ENCODE results near the gene PPIL1.
"Not testable (repeated sequence)": the region's sequence is repeated elsewhere in the genome, so short reads cannot be mapped to it uniquely, and the experiment has no call there.

The PPIL1 gene

GRCh38 chr6:36906539-36907325, 32.1 kb upstream of the PPIL1 start:
- H3K9me3 Mint-ChIP-seq = no peaks in the 10 kb centered on the region
- H3K4me1 Mint-ChIP-seq = peaks cover 45% of the 10 kb centered on the region
- CTCF ChIA-PET = interaction anchor here (0.8 to 4.7 kb wide), 5 partner anchors 17 to 112 kb away, joined by 3 to 15 read pairs (median 4); partner anchors contain the start of gene C6orf89
- H3K4me3 Mint-ChIP-seq = no peak overlapping the region
- H3K36me3 Mint-ChIP-seq = peaks cover 57% of the 10 kb centered on the region
- no peaks in the 10 kb centered on the region for H3K27me3 Mint-ChIP-seq
- DNase-seq = no peak
- H3K27ac Mint-ChIP-seq = no peak overlapping the region

DNA sequence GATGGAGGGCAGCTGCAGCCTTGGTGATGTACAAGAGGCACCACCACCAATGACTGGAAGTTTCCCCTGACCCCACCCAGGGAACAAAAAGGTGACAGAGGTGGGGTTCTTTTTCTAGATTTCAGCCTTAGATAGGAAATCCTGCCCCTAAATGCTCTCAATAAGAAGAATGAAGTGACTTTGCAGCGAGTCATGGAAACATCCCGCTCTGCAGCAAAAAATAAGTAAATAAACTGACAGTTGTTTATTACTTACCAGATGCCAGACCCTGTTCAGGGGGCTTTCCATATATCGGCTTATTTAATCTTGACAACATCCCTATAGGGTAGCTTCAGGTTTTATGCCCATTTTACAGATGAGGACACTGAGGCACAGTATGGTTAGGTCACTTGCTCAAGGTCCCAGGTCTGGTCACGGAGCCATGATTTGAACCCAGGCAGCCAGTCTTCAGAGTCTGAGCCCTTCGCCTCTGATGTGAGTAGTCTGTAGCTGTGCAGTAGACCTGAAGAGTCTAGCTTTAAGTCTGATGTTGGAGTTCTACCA, 30.3 kb upstream of the PPIL1 start:
- Mint-ChIP-seq H3K27me3 (no peaks in the 10 kb centered on the region), H3K9me3 (no peaks in the 10 kb centered on the region), H3K27ac (no peak overlapping the region), H3K4me3 (no peak overlapping the region), H3K4me1 (peaks cover 34% of the 10 kb centered on the region), H3K36me3 (peaks cover 56% of the 10 kb centered on the region)
- CTCF ChIA-PET = interaction anchor here (0.9 to 1.1 kb wide), 2 partner anchors 25 to 113 kb away, joined by 3 to 4 read pairs; no protein-coding TSS in a partner anchor
- no peak for DNase-seq

GRCh38 chr6:36904114-36904513, 29.5 kb upstream of the PPIL1 start:
- no peak for DNase-seq
- H3K27me3 Mint-ChIP-seq = no peaks in the 10 kb centered on the region
- H3K27ac Mint-ChIP-seq = no peak overlapping the region
- H3K36me3 Mint-ChIP-seq = peaks cover 57% of the 10 kb centered on the region
- no peaks in the 10 kb centered on the region for H3K9me3 Mint-ChIP-seq
- H3K4me1 Mint-ChIP-seq = peaks cover 32% of the 10 kb centered on the region
- CTCF ChIA-PET = interaction anchor here (0.7 to 1.1 kb wide), 3 partner anchors 13 to 469 kb away, joined by 3 read pairs; no protein-coding TSS in a partner anchor
- H3K4me3 Mint-ChIP-seq = no peak overlapping the region

- CTCF ChIA-PET = interaction anchor here (1.5 to 6.5 kb wide), 3 partner anchors 9 to 119 kb away, joined by 5 to 42 read pairs (median 6); no protein-coding TSS in a partner anchor
- peaks cover 34% of the 10 kb centered on the region for H3K36me3 Mint-ChIP-seq
Observed at GRCh38 chr6:36897609-36898008, 23.0 kb upstream of the PPIL1 start.

GRCh38 chr6:36893976-36894932, 19.7 kb upstream of the PPIL1 start:
- no peaks in the 10 kb centered on the region for H3K9me3 Mint-ChIP-seq
- H3K4me1 Mint-ChIP-seq = peaks cover 3% of the 10 kb centered on the region
- H3K4me3 Mint-ChIP-seq = no peak overlapping the region
- H3K27ac Mint-ChIP-seq = no peak overlapping the region
- peaks cover 25% of the 10 kb centered on the region for H3K36me3 Mint-ChIP-seq
- no peaks in the 10 kb centered on the region for H3K27me3 Mint-ChIP-seq
- DNase-seq = no peak
- CTCF ChIA-PET = interaction anchor here (2.0 to 6.5 kb wide), 2 partner anchors 9 to 123 kb away, joined by 8 to 42 read pairs; partner anchors contain the start of gene C6orf89

More at GRCh38 chr6:36897609-36898008, 23.0 kb upstream of the PPIL1 start:
- peak; percentile 58 for DNase-seq
- no peaks in the 10 kb centered on the region for H3K27me3 Mint-ChIP-seq
- no peaks in the 10 kb centered on the region for H3K9me3 Mint-ChIP-seq
- no peak overlapping the region for H3K4me3 Mint-ChIP-seq
- no peak overlapping the region for H3K27ac Mint-ChIP-seq
- peaks cover 3% of the 10 kb centered on the region for H3K4me1 Mint-ChIP-seq

- DNase-seq, H3K9me3 Mint-ChIP-seq, H3K27me3 Mint-ChIP-seq, H3K4me3 Mint-ChIP-seq, H3K27ac Mint-ChIP-seq: not testable (repeated sequence)
- CTCF ChIA-PET = interaction anchor here (1.0 to 2.9 kb wide), 2 partner anchors 13 to 22 kb away, joined by 3 to 10 read pairs; no protein-coding TSS in a partner anchor
- Mint-ChIP-seq H3K4me1 (peaks cover 24% of the 10 kb centered on the region), H3K36me3 (peaks cover 25% of the 10 kb centered on the region)
Observed at GRCh38 chr6:36891153-36891552, 16.6 kb upstream of the PPIL1 start.

- Mint-ChIP-seq H3K36me3 (peaks cover 18% of the 10 kb centered on the region), H3K4me1 (peaks cover 31% of the 10 kb centered on the region), H3K4me3 (no peak overlapping the region), H3K27me3 (no peaks in the 10 kb centered on the region), H3K27ac (no peak overlapping the region), H3K9me3 (no peaks in the 10 kb centered on the region)
- DNase-seq = no peak
- CTCF ChIA-PET = interaction anchor here (0.6 to 2.9 kb wide), 5 partner anchors 17 to 128 kb away, joined by 3 to 13 read pairs (median 5); no protein-coding TSS in a partner anchor
Observed at GRCh38 chr6:36890112-36890663, 15.6 kb upstream of the PPIL1 start.

- Mint-ChIP-seq H3K27me3 (no peaks in the 10 kb centered on the region), H3K9me3 (no peaks in the 10 kb centered on the region), H3K36me3 (peaks cover 13% of the 10 kb centered on the region), H3K27ac (peak overlapping the region; percentile 26), H3K4me3 (no peak overlapping the region), H3K4me1 (peaks cover 37% of the 10 kb centered on the region)
- CTCF ChIA-PET = interaction anchor here (0.7 to 2.9 kb wide), 6 partner anchors 9 to 1169 kb away, joined by 3 to 13 read pairs (median 4); no protein-coding TSS in a partner anchor
- no peak for DNase-seq
Observed at GRCh38 chr6:36888654-36889481, 14.3 kb upstream of the PPIL1 start.

GRCh38 chr6:36888115-36888643, 13.6 kb upstream of the PPIL1 start:
- Mint-ChIP-seq H3K9me3 (no peaks in the 10 kb centered on the region), H3K27ac (no peak overlapping the region), H3K27me3 (no peaks in the 10 kb centered on the region), H3K4me1 (peaks cover 37% of the 10 kb centered on the region), H3K36me3 (peaks cover 13% of the 10 kb centered on the region), H3K4me3 (no peak overlapping the region)
- CTCF ChIA-PET = interaction anchor here (0.7 to 2.9 kb wide), 4 partner anchors 10 to 1168 kb away, joined by 3 to 13 read pairs (median 8); no protein-coding TSS in a partner anchor
- DNase-seq = no peak

- H3K9me3 Mint-ChIP-seq = no peaks in the 10 kb centered on the region
- H3K4me3 Mint-ChIP-seq = peak overlapping the region; percentile 90
- H3K4me1 Mint-ChIP-seq = peaks cover 37% of the 10 kb centered on the region
- CTCF ChIA-PET = interaction anchor here (1.1 kb wide), 1 partner anchor 20 kb away, joined by 4 read pairs; no protein-coding TSS in a partner anchor
- H3K27ac Mint-ChIP-seq = no peak overlapping the region
- DNase-seq = no peak
- peaks cover 10% of the 10 kb centered on the region for H3K36me3 Mint-ChIP-seq
- no peaks in the 10 kb centered on the region for H3K27me3 Mint-ChIP-seq
Observed at GRCh38 chr6:36886950-36887618, 12.5 kb upstream of the PPIL1 start.

GRCh38 chr6:36885461-36886401, 11.1 kb upstream of the PPIL1 start, which contains the start of gene C6orf89:
TSS of gene C6orf89 (plus strand) at chr6:36885952. CDS start at chr6:36899445, 13,493 bp downstream.
- Mint-ChIP-seq H3K4me1 (peaks cover 37% of the 10 kb centered on the region), H3K9me3 (no peaks in the 10 kb centered on the region), H3K27ac (peak within 1 kb of the TSS; percentile 92), H3K36me3 (peaks cover 6% of the 10 kb centered on the region), H3K4me3 (peak within 1 kb of the TSS; percentile 90), H3K27me3 (no peaks in the 10 kb centered on the region)
- CTCF ChIA-PET = interaction anchor here (0.8 to 6.2 kb wide), 22 partner anchors 9 to 440 kb away, joined by 3 to 96 read pairs (median 4); partner anchors contain the start of genes MTCH1, PI16 and PPIL1
- peak; percentile 99 for DNase-seq
